NCI-H128 (cell line): Measurements from ENCODE around the gene PZP.

Source experiments
- DNase-seq: peaks from one replicate; lab custom pipeline; 2025; ENCODE audit not compliant: unreplicated experiment; lab: John Stamatoyannopoulos, UW

The PZP gene

DNA sequence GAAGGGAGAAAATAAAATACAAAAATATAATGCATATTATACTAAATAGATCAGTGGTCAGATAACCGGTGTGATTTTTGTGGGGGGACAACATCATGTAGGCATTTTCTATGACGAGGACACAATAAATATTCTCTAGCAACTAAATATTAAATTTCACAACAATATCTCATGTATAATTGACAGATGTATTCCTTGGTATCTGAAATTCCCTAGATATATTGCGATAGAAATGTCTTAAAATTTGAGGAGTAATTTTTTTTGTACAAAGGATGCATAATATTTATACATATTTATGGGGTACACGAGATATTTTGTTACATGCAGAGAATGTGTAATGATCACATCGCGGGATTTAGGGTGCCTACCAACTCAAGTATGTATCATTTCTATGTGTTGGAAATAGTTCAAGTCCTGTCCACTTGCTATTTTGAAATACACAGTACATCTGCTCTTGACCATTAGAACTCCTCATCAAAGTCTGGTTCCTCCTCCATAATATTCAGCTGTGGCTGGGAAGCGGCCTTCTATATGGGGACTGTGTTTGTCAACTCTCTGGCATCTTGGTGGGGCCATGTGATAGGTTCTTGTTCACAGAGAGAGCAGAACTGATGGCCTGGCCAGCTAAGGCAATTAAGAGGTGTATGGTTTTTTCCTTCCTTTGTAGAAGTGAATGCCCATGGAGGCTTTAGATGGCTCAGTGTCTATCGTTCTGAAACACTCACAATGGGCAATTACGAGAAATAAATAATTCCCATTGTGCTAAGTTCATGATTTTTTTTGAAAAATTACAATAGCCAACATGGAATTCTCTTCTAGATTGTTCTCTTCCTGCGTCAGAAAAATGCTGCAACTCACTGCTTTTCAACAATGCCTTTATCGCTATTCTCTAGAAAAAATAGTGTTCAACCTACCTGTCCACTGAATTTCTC, 101.3 kb downstream of the PZP start:
- DNase-seq = no peak

DNA sequence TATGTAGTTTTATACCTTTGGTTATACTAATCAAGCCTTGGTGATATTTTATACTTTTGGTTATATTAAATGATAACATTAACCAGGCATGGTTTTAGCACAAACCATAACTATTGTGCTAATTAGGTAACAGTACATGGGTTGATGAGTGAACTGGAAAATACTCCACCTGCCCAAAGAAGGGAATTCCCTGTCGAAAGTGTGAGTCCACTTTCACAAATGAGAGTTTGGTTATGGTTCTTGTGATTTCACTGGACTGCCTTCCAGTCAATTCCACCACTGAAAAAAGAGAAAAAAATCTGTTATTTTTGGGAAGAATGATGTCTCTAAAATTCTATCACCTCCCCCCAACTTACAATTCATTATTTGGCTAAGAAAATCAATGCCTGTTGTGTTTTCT, 102.1 kb downstream of the PZP start:
- no peak for DNase-seq

DNA sequence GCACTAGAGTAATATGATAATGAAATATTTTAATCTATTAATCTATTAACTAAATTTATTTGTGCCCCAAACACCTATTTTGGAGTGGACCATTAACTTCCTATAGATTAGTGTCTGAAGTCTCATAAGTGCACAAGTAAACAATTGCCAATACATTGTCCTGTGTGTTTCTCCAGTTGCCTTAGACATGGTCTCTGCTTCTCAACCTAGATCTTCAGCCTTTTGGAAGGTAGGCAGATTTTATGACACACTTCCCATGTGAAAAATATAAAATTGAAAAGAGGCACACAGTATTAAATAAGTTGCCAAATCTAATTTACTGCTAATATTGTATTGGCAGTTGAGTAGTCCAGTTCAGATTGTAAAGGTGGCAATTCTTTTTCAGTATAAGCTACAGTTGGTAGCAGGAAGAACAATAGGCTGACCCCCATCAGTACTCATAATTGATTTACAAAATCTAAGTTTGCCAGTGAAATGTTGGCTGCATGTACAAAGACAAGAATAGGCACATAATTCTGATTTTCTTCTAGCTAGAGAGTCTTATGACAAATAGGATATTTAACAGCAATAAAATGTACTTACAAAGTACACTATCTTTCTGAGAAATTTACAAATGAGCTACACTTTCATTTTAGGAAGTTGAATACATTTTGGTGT, 103.3 kb downstream of the PZP start:
- DNase-seq = no peak

DNA sequence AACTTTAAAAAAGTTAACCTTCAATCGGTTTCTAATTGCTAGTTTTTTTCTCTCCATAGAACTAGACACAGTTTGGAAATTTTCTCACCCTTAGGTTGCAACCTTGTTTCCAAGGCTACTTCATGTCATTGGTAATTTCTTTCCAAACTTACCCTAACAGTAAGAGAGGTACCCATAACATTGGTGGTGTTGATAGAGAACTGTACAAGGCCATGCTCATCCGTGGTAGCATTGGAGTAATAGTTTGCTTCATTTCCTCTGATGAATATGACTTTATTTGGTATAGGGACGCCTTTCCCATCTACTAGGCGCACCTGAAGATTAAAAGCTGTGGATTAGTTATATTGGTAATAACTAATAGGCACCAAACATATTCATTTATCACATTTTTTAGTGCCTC, 104.1 kb downstream of the PZP start:
- DNase-seq = no peak

DNA sequence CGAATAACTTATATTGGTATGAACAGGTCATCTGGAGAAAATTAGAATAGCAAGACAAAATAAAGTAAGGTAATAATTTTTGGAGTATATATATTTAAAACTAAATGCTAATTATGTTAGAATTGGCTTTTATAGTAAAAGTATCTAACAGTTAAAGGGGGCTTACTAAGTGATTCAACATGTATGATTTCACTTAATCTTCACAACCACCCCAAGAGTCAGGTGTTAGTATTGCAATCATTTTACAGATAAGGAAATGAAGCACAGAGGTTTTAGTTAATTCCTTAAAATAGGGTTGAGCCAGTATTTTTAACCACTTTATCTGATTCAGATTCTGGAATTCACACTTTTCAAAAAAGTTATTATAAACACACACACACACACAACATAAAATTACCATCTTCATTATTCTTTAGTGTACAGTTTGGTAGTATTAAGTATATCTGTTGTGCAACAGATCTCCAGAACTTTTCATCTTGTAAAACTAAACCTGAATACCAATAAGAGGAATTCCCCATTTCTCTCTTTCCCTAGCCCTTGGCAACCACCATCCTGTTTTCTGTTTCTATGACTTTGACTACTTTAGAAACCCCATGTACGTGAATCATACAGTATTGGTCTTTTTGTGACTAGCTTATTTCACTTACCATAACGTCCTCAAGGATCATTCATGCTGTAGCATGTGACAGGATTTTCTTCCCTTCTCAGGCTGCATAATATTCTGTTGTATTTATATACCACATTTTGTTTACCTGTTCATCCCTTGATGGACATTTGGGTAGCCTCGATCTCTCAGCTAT, 104.9 kb downstream of the PZP start:
- DNase-seq = no peak

DNA sequence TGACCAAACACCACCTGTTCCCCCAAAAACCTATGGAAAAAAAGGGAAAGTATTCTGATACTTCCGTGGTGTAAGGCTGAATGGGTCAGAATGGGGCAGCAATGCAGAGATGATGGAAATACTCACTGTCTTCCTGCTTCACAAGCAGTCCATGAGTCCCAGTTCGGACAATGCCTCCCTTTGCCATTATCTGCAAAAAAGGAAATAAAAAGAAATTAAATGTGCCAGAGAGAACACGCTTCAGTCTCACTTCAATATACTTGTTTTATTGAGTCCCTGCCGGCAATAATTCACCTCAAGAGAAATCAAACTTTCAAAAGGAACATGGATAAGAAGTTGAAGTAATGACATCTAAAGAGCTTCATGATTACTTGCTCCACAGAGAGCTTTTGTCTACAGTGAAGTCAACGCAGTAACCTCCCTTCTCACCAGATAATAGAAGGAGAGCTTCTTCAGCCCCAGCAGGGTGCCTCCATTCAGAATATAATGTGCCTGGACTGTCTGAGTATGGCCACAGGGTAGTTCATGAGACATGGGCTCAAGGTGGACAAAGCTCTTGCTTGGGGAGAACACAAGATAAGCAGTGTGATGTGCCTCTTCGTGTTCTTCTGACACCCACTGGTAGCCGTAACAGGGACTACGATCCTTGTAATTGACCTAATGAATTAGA, 107.0 kb downstream of the PZP start:
- no peak for DNase-seq

DNA sequence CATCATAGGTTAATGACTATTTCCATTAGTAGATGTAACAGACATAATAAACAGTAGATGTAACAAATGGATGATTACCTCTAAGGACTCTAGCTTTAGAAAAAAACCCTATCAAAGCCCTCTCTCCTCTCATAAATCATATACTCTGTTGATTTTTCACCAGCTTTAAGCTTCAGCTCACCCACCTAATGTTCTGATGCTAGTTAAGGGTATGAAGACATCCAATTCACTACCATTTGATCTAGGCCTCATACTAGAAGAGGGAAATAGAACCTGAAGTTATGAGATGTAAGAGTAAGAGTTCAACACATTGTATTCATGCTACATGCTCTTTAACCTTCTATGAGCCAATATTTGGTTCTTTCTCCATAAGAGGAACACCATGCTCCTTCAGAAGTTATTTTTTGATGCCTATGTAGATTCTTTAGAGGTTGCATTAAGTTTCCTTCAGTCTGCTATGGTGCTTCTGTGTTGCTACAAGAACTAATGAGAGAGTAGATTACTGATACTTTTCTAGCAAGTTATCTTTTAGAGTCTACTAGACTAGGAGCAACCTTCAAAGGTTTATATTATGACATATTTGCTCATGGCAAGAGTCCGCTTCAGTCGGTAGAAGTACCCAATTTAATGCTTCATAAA, 108.5 kb downstream of the PZP start:
- no peak for DNase-seq
